Tibial nerve (tissue), 4 donors: ENCODE measurements around the gene SAT2.

Experiments used
- EP300 ChIP-seq, 2 donors: sonication (generic); formaldehyde crosslinking; IDR thresholded peaks; one replicate each; pipeline ENCODE4 v1.6.1; 2017; ENCODE audit warnings: antibody characterized with exemption in 2 of 2, mild to moderate bottlenecking in 1 of 2
- POLR2A ChIP-seq, 2 donors: fragments of 450-650 bp; IDR thresholded peaks; one replicate each; pipeline ENCODE4 v1.6.1; 2017; ENCODE audit warnings: antibody characterized with exemption in 2 of 2, mild to moderate bottlenecking in 2 of 2, moderate library complexity in 2 of 2
- TF ChIP-seq, protein P1 (sequence below), 5 experiments: fragments of 200-600 bp in 3 of 5; fragments of 450-650 bp in 2 of 5; sonication (generic) in 3 of 5; IDR thresholded peaks; one replicate each; pipeline ENCODE4 v1.5.1; 2016 to 2019; ENCODE audit warnings: antibody characterized with exemption in 5 of 5, mild to moderate bottlenecking in 3 of 5, moderate library complexity in 2 of 5

DNA sequence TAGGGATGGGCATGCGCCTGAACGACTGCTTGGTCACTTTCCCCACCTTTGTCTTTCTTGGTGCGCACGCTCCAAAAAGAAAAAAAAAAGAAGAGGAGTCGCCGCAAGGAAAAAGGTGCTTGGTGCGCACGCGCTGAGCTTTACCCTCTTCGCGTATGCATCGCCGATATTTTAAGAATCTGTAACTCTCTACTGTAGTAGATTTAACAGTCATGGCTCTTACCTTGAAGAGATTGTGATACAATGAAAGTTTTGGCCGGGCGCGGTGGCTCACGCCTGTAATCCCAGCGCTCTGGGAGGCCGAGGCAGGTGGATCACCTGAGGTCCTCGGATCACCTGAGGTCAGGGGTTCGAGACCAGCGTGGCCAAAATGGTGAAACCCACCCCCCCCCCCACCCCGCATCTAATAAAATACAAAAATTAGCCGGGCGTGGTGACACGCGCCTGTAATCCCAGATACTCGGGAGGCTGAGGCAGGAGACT is 12.3 kb downstream of the SAT2 start:
- TF ChIP-seq, protein P1, sequence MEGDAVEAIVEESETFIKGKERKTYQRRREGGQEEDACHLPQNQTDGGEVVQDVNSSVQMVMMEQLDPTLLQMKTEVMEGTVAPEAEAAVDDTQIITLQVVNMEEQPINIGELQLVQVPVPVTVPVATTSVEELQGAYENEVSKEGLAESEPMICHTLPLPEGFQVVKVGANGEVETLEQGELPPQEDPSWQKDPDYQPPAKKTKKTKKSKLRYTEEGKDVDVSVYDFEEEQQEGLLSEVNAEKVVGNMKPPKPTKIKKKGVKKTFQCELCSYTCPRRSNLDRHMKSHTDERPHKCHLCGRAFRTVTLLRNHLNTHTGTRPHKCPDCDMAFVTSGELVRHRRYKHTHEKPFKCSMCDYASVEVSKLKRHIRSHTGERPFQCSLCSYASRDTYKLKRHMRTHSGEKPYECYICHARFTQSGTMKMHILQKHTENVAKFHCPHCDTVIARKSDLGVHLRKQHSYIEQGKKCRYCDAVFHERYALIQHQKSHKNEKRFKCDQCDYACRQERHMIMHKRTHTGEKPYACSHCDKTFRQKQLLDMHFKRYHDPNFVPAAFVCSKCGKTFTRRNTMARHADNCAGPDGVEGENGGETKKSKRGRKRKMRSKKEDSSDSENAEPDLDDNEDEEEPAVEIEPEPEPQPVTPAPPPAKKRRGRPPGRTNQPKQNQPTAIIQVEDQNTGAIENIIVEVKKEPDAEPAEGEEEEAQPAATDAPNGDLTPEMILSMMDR (IDR thresholded peaks at IDR 0.05): no peak
- TF ChIP-seq POLR2A (IDR thresholded peaks at IDR 0.05) (no peak), EP300 (IDR thresholded peaks at IDR 0.05) (peak in 1 of 2 donors; percentile 82)
